C4-2B (cell line): ENCODE data around the gene DNAJC8.

Experiments used
- CTCF ChIP-seq: fragments of 450-650 bp; conservative IDR thresholded peaks from 2 replicates; pipeline ENCODE4 v1.5.1; 2017; ENCODE audit warnings: mild to moderate bottlenecking
- ZFX ChIP-seq: fragments of 450-650 bp; IDR thresholded peaks from 2 replicates; pipeline ENCODE4 v1.6.1; 2017

- TF ChIP-seq CTCF (no peak), ZFX (no peak)
These were observed 23.1 kb downstream of the DNAJC8 start for GRCh38 chr1:28209700-28210099.
